ENCODE data around the gene SGIP1. TPM values are rescaled to one million over a fixed set of nuclear protein-coding genes. Genes with fewer than 3 reads are reported as not detected.
A peak's percentile ranks its signal among the peaks of the same experiment; 100 is the strongest.

The SGIP1 gene
- total RNA-seq, 1 donor from 2014 or later: 0.79 TPM

DNA sequence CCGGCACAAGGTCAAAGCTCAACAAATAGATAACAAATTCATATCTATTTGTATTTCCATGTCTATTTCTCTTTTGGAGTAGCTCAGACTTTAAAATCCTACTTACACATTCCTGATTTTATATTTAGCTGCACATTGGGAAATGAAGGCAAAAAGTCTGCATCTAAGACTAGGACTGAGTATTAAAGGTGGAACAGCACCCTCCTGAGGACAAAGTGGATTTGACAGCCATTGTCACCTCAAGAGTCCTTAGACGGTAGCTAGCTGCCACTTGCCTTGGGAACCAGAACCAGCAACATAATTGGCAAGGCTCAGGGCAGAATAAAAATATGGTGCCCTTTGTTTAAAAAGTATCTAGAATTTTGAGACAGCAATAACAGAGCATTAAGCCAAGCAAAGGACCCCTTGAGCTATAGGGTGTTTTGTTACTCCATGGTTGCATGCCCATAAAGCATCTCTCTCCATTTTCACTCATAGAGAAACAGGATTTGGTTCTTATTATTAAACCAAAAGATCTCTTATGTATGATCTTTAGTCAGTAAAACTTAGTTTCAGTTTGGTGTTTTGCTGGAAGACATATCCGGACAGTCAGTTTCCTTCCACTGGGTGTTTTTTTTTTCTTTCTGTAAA lies 30.0 kb upstream of the SGIP1 start:
- DNase-seq (ENCODE audit: low read depth) (peak; percentile 67), FAIRE-seq (no peak)
- H3K36me3 ChIP-seq (ENCODE audit: control insufficient read depth, insufficient read depth, low read length): no peaks in the 10 kb centered on the region
- H3K27me3 ChIP-seq (ENCODE audit: control insufficient read depth, insufficient read depth, low read length): no peaks in the 10 kb centered on the region
- no peak overlapping the region for H3K4me3 ChIP-seq (ENCODE audit: low read depth, low read length)
- TF ChIP-seq, protein P1, sequence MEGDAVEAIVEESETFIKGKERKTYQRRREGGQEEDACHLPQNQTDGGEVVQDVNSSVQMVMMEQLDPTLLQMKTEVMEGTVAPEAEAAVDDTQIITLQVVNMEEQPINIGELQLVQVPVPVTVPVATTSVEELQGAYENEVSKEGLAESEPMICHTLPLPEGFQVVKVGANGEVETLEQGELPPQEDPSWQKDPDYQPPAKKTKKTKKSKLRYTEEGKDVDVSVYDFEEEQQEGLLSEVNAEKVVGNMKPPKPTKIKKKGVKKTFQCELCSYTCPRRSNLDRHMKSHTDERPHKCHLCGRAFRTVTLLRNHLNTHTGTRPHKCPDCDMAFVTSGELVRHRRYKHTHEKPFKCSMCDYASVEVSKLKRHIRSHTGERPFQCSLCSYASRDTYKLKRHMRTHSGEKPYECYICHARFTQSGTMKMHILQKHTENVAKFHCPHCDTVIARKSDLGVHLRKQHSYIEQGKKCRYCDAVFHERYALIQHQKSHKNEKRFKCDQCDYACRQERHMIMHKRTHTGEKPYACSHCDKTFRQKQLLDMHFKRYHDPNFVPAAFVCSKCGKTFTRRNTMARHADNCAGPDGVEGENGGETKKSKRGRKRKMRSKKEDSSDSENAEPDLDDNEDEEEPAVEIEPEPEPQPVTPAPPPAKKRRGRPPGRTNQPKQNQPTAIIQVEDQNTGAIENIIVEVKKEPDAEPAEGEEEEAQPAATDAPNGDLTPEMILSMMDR (IDR thresholded peaks at IDR 0.05; ENCODE audit: insufficient read depth, low read length, severe bottlenecking): peak; percentile 65

- no peak for DNase-seq (ENCODE audit: low read depth)
- H3K36me3 ChIP-seq (ENCODE audit: control insufficient read depth, insufficient read depth, low read length): no peaks in the 10 kb centered on the region
- TF ChIP-seq, protein P1 (IDR thresholded peaks at IDR 0.05; ENCODE audit: insufficient read depth, low read length, severe bottlenecking): no peak
- no peak overlapping the region for H3K4me3 ChIP-seq (ENCODE audit: low read depth, low read length)
- FAIRE-seq: no peak
- H3K27me3 ChIP-seq (ENCODE audit: control insufficient read depth, insufficient read depth, low read length): no peaks in the 10 kb centered on the region
These were observed 28.1 kb upstream of the SGIP1 start for GRCh38 chr1:66505671-66506392.

DNA sequence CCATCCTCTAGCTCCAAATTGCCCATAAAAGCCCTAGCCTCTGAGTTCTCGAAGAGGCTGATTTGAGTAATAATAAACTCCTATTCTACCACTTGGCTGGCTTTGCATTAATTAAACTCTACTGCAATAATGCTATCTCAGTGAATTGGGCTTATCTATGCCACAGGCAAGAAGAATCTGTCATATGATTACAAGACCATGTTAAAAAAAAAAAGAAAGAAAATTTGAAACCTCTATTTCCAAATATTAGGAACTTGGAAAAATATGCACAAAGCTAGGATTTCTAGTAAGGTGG lies 27.6 kb upstream of the SGIP1 start:
- Histone ChIP-seq H3K27me3 (ENCODE audit: control insufficient read depth, insufficient read depth, low read length) (no peaks in the 10 kb centered on the region), H3K36me3 (ENCODE audit: control insufficient read depth, insufficient read depth, low read length) (no peaks in the 10 kb centered on the region), H3K4me3 (ENCODE audit: low read depth, low read length) (no peak overlapping the region)
- DNase-seq (ENCODE audit: low read depth) (no peak), FAIRE-seq (no peak)
- TF ChIP-seq, protein P1 (IDR thresholded peaks at IDR 0.05; ENCODE audit: insufficient read depth, low read length, severe bottlenecking): no peak

DNA sequence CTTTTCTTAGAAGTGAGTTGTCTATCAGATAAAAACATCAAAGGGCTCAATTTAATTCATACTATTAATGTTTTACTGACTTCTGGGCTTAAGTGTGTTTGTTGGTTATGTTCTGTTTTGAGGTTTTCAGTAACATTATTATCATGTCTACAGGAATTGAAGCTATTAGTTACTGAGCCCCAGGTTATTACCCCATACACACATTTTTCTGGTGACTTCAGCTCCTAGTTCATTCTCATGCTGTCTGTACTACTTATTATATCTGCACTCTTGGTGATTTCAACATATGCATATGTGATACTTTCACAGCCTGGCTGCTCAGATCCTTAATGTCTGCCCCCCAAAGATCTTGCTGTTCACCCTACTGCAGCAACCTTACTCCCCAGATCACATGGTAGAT lies 27.0 kb upstream of the SGIP1 start:
- H3K36me3 ChIP-seq (ENCODE audit: control insufficient read depth, insufficient read depth, low read length): no peaks in the 10 kb centered on the region
- TF ChIP-seq, protein P1 (IDR thresholded peaks at IDR 0.05; ENCODE audit: insufficient read depth, low read length, severe bottlenecking): no peak
- no peak overlapping the region for H3K4me3 ChIP-seq (ENCODE audit: low read depth, low read length)
- FAIRE-seq (no peak), DNase-seq (ENCODE audit: low read depth) (no peak)
- H3K27me3 ChIP-seq (ENCODE audit: control insufficient read depth, insufficient read depth, low read length): no peaks in the 10 kb centered on the region

DNA sequence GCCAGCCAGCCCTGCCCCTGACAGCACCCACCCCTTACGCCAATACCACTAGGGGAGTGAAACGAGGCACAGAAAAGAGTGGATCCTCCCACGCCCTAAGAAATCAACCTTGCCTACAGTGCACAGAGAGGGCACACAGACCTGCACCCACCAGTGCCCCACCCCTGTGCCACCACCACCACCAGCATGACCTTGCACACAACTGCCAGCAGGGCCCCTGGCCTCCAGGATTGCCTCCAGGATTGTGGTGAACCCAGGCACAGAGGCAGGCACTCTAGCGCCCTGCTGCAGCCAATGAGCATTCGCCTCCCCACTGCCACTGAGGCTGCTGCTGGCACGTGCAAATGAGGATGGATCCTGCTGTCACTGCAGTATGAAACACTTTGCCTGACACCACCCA lies 23.5 kb upstream of the SGIP1 start:
- DNase-seq (ENCODE audit: low read depth) (no peak), FAIRE-seq (no peak)
- TF ChIP-seq, protein P1 (IDR thresholded peaks at IDR 0.05; ENCODE audit: insufficient read depth, low read length, severe bottlenecking): no peak
- H3K36me3 ChIP-seq (ENCODE audit: control insufficient read depth, insufficient read depth, low read length): no peaks in the 10 kb centered on the region
- H3K4me3 ChIP-seq (ENCODE audit: low read depth, low read length): no peak overlapping the region
- H3K27me3 ChIP-seq (ENCODE audit: control insufficient read depth, insufficient read depth, low read length): no peaks in the 10 kb centered on the region

GRCh38 chr1:66511118-66511517 lies 22.8 kb upstream of the SGIP1 start:
- TF ChIP-seq, protein P1 (IDR thresholded peaks at IDR 0.05; ENCODE audit: insufficient read depth, low read length, severe bottlenecking): no peak
- Histone ChIP-seq H3K36me3 (ENCODE audit: control insufficient read depth, insufficient read depth, low read length) (no peaks in the 10 kb centered on the region), H3K4me3 (ENCODE audit: low read depth, low read length) (no peak overlapping the region), H3K27me3 (ENCODE audit: control insufficient read depth, insufficient read depth, low read length) (no peaks in the 10 kb centered on the region)
- DNase-seq (ENCODE audit: low read depth): no peak
- FAIRE-seq: no peak
